Neural progenitor cell (in vitro differentiated cells): ENCODE measurements around the gene DUSP3. TPM values are rescaled to one million over a fixed set of nuclear protein-coding genes. Genes with fewer than 3 reads are reported as not detected.

Source experiments
- DNase-seq: peaks from one replicate; pipeline ENCODE4 v3.0.0-alpha.2; 2016; ENCODE audit warnings: low spot score
- H2AFZ ChIP-seq: fragments of 200-600 bp; sonication (generic); replicated peaks from 2 replicates; pipeline ENCODE4 v1.6.1; 2016; ENCODE audit warnings: antibody characterized with exemption
- H3F3A ChIP-seq: fragments of 200-600 bp; sonication (generic); 2 replicates; pipeline ENCODE4 v1.6.1; 2016; ENCODE audit warnings: antibody characterized with exemption, low read depth
- H3K27ac ChIP-seq: fragments of 200-600 bp; sonication (generic); 2 replicates; pipeline ENCODE4 v1.5.1; 2016; ENCODE audit warnings: mild to moderate bottlenecking
- H3K27me3 ChIP-seq: fragments of 200-600 bp; sonication (generic); 2 replicates; pipeline ENCODE4 v1.6.1; 2016; ENCODE audit warnings: mild to moderate bottlenecking, moderate library complexity
- H3K36me3 ChIP-seq: fragments of 200-600 bp; sonication (generic); 2 replicates; pipeline ENCODE4 v1.5.1; 2016
- H3K4me1 ChIP-seq: fragments of 200-600 bp; sonication (generic); 2 replicates; pipeline ENCODE4 v1.6.1; 2016; ENCODE audit warnings: mixed run types
- H3K4me2 ChIP-seq: fragments of 200-600 bp; sonication (generic); 2 replicates; pipeline ENCODE4 v1.6.1; 2016
- H3K4me3 ChIP-seq: fragments of 200-600 bp; sonication (generic); 2 replicates; pipeline ENCODE4 v1.5.1; 2016
- H3K79me2 ChIP-seq: fragments of 200-600 bp; sonication (generic); 2 replicates; pipeline ENCODE4 v1.6.1; 2016; ENCODE audit warnings: low read depth
- H3K9ac ChIP-seq: fragments of 200-600 bp; sonication (generic); 2 replicates; pipeline ENCODE4 v1.6.1; 2016
- H3K9me3 ChIP-seq: fragments of 200-600 bp; sonication (generic); 2 replicates; pipeline ENCODE4 v1.5.1; 2016; ENCODE audit warnings: low read depth
- H4K20me1 ChIP-seq: fragments of 200-600 bp; sonication (generic); 2 replicates; pipeline ENCODE4 v1.6.1; 2016; ENCODE audit warnings: low read depth
- H3K27ac Mint-ChIP-seq: 3 replicates; pipeline ENCODE4 v1.8.0; 2021; ENCODE audit warnings: mixed read lengths
- H3K27me3 Mint-ChIP-seq: 2 replicates; pipeline ENCODE4 v1.8.0; 2022; ENCODE audit warnings: low read depth, mild to moderate bottlenecking, inconsistent platforms, moderate library complexity, mixed read lengths; ENCODE audit not compliant: insufficient read depth
- H3K36me3 Mint-ChIP-seq: 3 replicates; pipeline ENCODE4 v1.8.0; 2021; ENCODE audit warnings: mixed read lengths
- H3K4me1 Mint-ChIP-seq: 3 replicates; pipeline ENCODE4 v1.8.0; 2021; ENCODE audit warnings: mixed read lengths
- H3K4me3 Mint-ChIP-seq: 3 replicates; pipeline ENCODE4 v1.8.0; 2021; ENCODE audit warnings: mild to moderate bottlenecking, moderate library complexity, mixed read lengths
- H3K9me3 Mint-ChIP-seq: 3 replicates; pipeline ENCODE4 v1.8.0; 2020; ENCODE audit warnings: mixed read lengths
- CTCF ChIP-seq: fragments of 200-600 bp; sonication (generic); IDR thresholded peaks from 2 replicates; pipeline ENCODE4 v1.5.1; 2017; ENCODE audit warnings: antibody characterized with exemption, mild to moderate bottlenecking
- EZH2 ChIP-seq: fragments of 200-600 bp; sonication (generic); IDR thresholded peaks from 2 replicates; pipeline ENCODE4 v1.6.1; 2017; ENCODE audit warnings: antibody characterized with exemption, mild to moderate bottlenecking, moderate library complexity
- EZH2phosphoT487 ChIP-seq: fragments of 200-600 bp; sonication (generic); IDR thresholded peaks from 2 replicates; pipeline ENCODE4 v1.6.1; 2017; ENCODE audit warnings: antibody characterized with exemption
- total RNA-seq: library from RNA; depleted of rRNA; stranded (reverse); fragments of >200 nt; gene quantifications from 2 replicates; pipeline ENCODE4 v1.2.3, GENCODE V29; 2015; ENCODE audit warnings: low replicate concordance

DUSP3 gene
- total RNA-seq, 1 donor from 2014 or later, result 20.8 TPM

- Histone ChIP-seq H3K27ac (no peak overlapping the region), H3K27me3 (peaks cover 38% of the 10 kb centered on the region), H3K79me2 (no peaks in the 10 kb centered on the region), H3K4me1 (peaks cover 22% of the 10 kb centered on the region), H3K36me3 (no peaks in the 10 kb centered on the region), H3K9ac (no peak overlapping the region), H4K20me1 (no peaks in the 10 kb centered on the region), H2AFZ (no peak overlapping the region), H3F3A (peaks cover 52% of the 10 kb centered on the region), H3K9me3 (no peaks in the 10 kb centered on the region), H3K4me2 (peak overlapping the region; percentile 16), H3K4me3 (no peak overlapping the region)
- no peak overlapping the region for H3K27ac Mint-ChIP-seq
- H3K4me3 Mint-ChIP-seq, result no peak overlapping the region
- peaks cover 57% of the 10 kb centered on the region for H3K4me1 Mint-ChIP-seq
- no peaks in the 10 kb centered on the region for H3K9me3 Mint-ChIP-seq
- DNase-seq, result peak; percentile 38
- peaks cover 23% of the 10 kb centered on the region for H3K27me3 Mint-ChIP-seq
- TF ChIP-seq EZH2phosphoT487 (no peak), CTCF (no peak), EZH2 (no peak)
- no peaks in the 10 kb centered on the region for H3K36me3 Mint-ChIP-seq
These were observed 60.2 kb downstream of the DUSP3 start for GRCh38 chr17:43718544-43718943.

DNA sequence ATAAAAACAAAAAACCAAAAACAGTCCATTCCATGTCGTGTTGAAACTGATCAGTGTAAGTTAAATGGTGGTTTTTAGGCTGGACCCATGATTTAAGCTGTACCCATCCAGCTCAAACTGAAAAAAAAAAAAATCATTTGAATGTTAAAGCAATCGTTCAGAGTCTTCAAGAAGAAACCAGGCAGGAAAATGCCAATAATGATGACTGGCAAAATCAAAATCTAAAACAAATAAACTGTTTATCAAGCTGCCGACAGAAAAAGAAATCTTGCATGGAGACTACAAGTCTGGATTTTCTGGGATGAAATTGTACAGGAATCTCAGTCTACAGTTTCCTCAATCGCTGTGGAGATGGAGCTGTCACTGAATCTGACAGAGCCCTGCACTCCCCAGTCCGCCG is 60.9 kb downstream of the DUSP3 start:
- H2AFZ ChIP-seq, result no peak overlapping the region
- Mint-ChIP-seq H3K27me3 (peaks cover 29% of the 10 kb centered on the region), H3K4me1 (peaks cover 55% of the 10 kb centered on the region), H3K27ac (no peak overlapping the region), H3K4me3 (no peak overlapping the region), H3K9me3 (no peaks in the 10 kb centered on the region), H3K36me3 (no peaks in the 10 kb centered on the region)
- no peak overlapping the region for H3K9ac ChIP-seq
- peak overlapping the region; percentile 16 for H3K4me2 ChIP-seq
- no peak overlapping the region for H3K27ac ChIP-seq
- H3K79me2 ChIP-seq, result no peaks in the 10 kb centered on the region
- no peaks in the 10 kb centered on the region for H3K9me3 ChIP-seq
- H3K36me3 ChIP-seq, result no peaks in the 10 kb centered on the region
- no peaks in the 10 kb centered on the region for H4K20me1 ChIP-seq
- H3K4me3 ChIP-seq, result no peak overlapping the region
- peaks cover 52% of the 10 kb centered on the region for H3F3A ChIP-seq
- TF ChIP-seq EZH2phosphoT487, result no peak
- no peak for TF ChIP-seq CTCF
- TF ChIP-seq EZH2, result no peak
- peaks cover 45% of the 10 kb centered on the region for H3K27me3 ChIP-seq
- no peak for DNase-seq
- H3K4me1 ChIP-seq, result peaks cover 22% of the 10 kb centered on the region

Other genes starting within 250 kb of the DUSP3 start
- gene ETV4, start 232.6 kb downstream of the DUSP3 start, total RNA-seq, result 1.1 and 5.9 TPM in 2 replicates
- 0.59 TPM in 1 of 2 replicates, not detected in the other for gene MEOX1, start 117.1 kb downstream of the DUSP3 start, total RNA-seq
- 0.06 TPM in 1 of 2 replicates, not detected in the other for gene SOST, start 20.2 kb downstream of the DUSP3 start, total RNA-seq
- gene CFAP97D1, start 1.5 kb upstream of the DUSP3 start, total RNA-seq, result not detected in 2 replicates
- gene MPP3, start 54.2 kb upstream of the DUSP3 start, total RNA-seq, result 6.1 and 7.0 TPM in 2 replicates
- not detected in 2 replicates for gene CD300LG, start 68.2 kb upstream of the DUSP3 start, total RNA-seq
- gene MPP2, start 128.6 kb upstream of the DUSP3 start, total RNA-seq, result 7.8 and 24.5 TPM in 2 replicates
- not detected in 2 replicates for gene PPY, start 163.5 kb upstream of the DUSP3 start, total RNA-seq
- 0.40 TPM in 1 of 2 replicates, not detected in the other for gene PYY, start 175.0 kb upstream of the DUSP3 start, total RNA-seq
- gene NAGS, start 225.6 kb upstream of the DUSP3 start, total RNA-seq, result 1.8 and 2.2 TPM in 2 replicates
- 33.8 and 55.9 TPM in 2 replicates for gene TMEM101, start 236.0 kb upstream of the DUSP3 start, total RNA-seq